Mesenchymal stem cell (in vitro differentiated cells and primary cell): ENCODE measurements around the gene C1QBP.

Experiments used
- DNase-seq: peaks from one replicate; pipeline ENCODE4 v3.0.0-alpha.2; 2013
- H2AFZ ChIP-seq: one replicate; pipeline ENCODE4 v1.6.1; 2013; ENCODE audit warnings: low read depth, mild to moderate bottlenecking, control low read depth, inconsistent platforms, low read length, moderate library complexity
- H2AK5ac ChIP-seq: 2 replicates; pipeline ENCODE4 v1.6.1; 2013; ENCODE audit warnings: low read length, moderate library complexity, mild to moderate bottlenecking, inconsistent platforms; ENCODE audit not compliant: severe bottlenecking
- H2BK120ac ChIP-seq: one replicate; pipeline ENCODE4 v1.6.1; 2013; ENCODE audit warnings: low read depth, mild to moderate bottlenecking, inconsistent platforms, low read length, moderate library complexity
- H2BK12ac ChIP-seq, 2 experiments: one replicate each; pipeline ENCODE4 v1.6.1; 2013; ENCODE audit warnings: inconsistent platforms in 2 of 2, low read length in 2 of 2, mild to moderate bottlenecking in 2 of 2, moderate library complexity in 2 of 2, control low read depth in 1 of 2
- H2BK15ac ChIP-seq: one replicate; pipeline ENCODE4 v1.6.1; 2013; ENCODE audit warnings: mild to moderate bottlenecking, low read depth, inconsistent platforms; ENCODE audit not compliant: poor library complexity, severe bottlenecking
- H2BK5ac ChIP-seq: 2 replicates; pipeline ENCODE4 v1.6.1; 2013; ENCODE audit warnings: low read depth, mild to moderate bottlenecking, low read length, control low read depth, inconsistent platforms; ENCODE audit not compliant: poor library complexity, severe bottlenecking
- H3K14ac ChIP-seq, 2 experiments: one replicate each; pipeline ENCODE4 v1.6.1; 2013; ENCODE audit warnings: inconsistent platforms in 2 of 2, low read length in 2 of 2, control low read depth in 1 of 2, mild to moderate bottlenecking in 1 of 2, moderate library complexity in 1 of 2
- H3K18ac ChIP-seq, 2 experiments: one replicate each; pipeline ENCODE4 v1.6.1; 2013; ENCODE audit warnings: inconsistent platforms in 2 of 2, low read length in 2 of 2, control low read depth in 1 of 2, low read depth in 1 of 2, mild to moderate bottlenecking in 1 of 2
- H3K23ac ChIP-seq, 2 experiments: one replicate each; pipeline ENCODE4 v1.6.1; 2013; ENCODE audit warnings: inconsistent platforms in 2 of 2, low read length in 2 of 2, mild to moderate bottlenecking in 2 of 2, moderate library complexity in 2 of 2, control low read depth in 1 of 2
- H3K27ac ChIP-seq: 2 replicates; pipeline ENCODE4 v1.5.1; 2013; ENCODE audit warnings: mild to moderate bottlenecking, moderate library complexity, low read length, control low read depth, inconsistent platforms; ENCODE audit not compliant: poor library complexity, severe bottlenecking
- H3K27me3 ChIP-seq, 2 experiments: 2 replicates each; pipeline versions ENCODE4 v1.6.1 to v1.7.0; 2013; ENCODE audit warnings: low read length in 2 of 2, mild to moderate bottlenecking in 2 of 2, moderate library complexity in 2 of 2, control low read depth in 1 of 2, inconsistent platforms in 1 of 2; ENCODE audit not compliant: control insufficient read depth in 1 of 2, insufficient read depth in 1 of 2
- H3K36me3 ChIP-seq, 2 experiments: 2 replicates each; pipeline versions ENCODE4 v1.6.1 to v1.7.0; 2013; ENCODE audit warnings: low read length in 2 of 2, control low read depth in 1 of 2, inconsistent platforms in 1 of 2, low read depth in 1 of 2, mild to moderate bottlenecking in 1 of 2; ENCODE audit not compliant: insufficient read depth in 2 of 2, control insufficient read depth in 1 of 2
- H3K4ac ChIP-seq, 2 experiments: one replicate each; pipeline ENCODE4 v1.6.1; 2013; ENCODE audit warnings: inconsistent platforms in 2 of 2, low read length in 2 of 2, mild to moderate bottlenecking in 2 of 2, moderate library complexity in 2 of 2, control low read depth in 1 of 2, low read depth in 1 of 2
- H3K4me1 ChIP-seq: 2 replicates; pipeline ENCODE4 v1.6.1; 2013; ENCODE audit warnings: low read depth, low read length, control low read depth; ENCODE audit not compliant: control insufficient read depth, insufficient read depth
- H3K4me2 ChIP-seq: 2 replicates; pipeline ENCODE4 v1.6.1; 2013; ENCODE audit warnings: low read length, mild to moderate bottlenecking, inconsistent platforms; ENCODE audit not compliant: poor library complexity, severe bottlenecking
- H3K4me3 ChIP-seq, 2 experiments: 2 replicates each; pipeline versions ENCODE4 v1.5.1 to v1.7.0; 2013; ENCODE audit warnings: low read length in 2 of 2, mild to moderate bottlenecking in 2 of 2, control low read depth in 1 of 2, low read depth in 1 of 2; ENCODE audit not compliant: insufficient read depth in 1 of 2
- H3K79me1 ChIP-seq: replicated peaks from 2 replicates; pipeline ENCODE4 v1.6.1; 2013; ENCODE audit warnings: mild to moderate bottlenecking, control low read depth, low read length, inconsistent platforms; ENCODE audit not compliant: poor library complexity, severe bottlenecking
- H3K9ac ChIP-seq: 2 replicates; pipeline ENCODE4 v1.7.0; 2013; ENCODE audit warnings: mild to moderate bottlenecking, low read length, moderate library complexity
- H3K9me3 ChIP-seq: 2 replicates; pipeline ENCODE4 v1.7.0; 2013; ENCODE audit warnings: mild to moderate bottlenecking, low read length; ENCODE audit not compliant: control insufficient read depth
- H4K8ac ChIP-seq: one replicate; pipeline ENCODE4 v1.6.1; 2013; ENCODE audit warnings: inconsistent platforms, mild to moderate bottlenecking, low read length, moderate library complexity
- H4K91ac ChIP-seq: one replicate; pipeline ENCODE4 v1.6.1; 2013; ENCODE audit warnings: mild to moderate bottlenecking, low read length, inconsistent platforms
- WGBS: methylation state at CpG from one replicate; pipeline ENCODE4 v1.1.7; 2013; ENCODE audit warnings: mixed read lengths; 5-methylcytosine and 5-hydroxymethylcytosine counted together

C1QBP gene

DNA sequence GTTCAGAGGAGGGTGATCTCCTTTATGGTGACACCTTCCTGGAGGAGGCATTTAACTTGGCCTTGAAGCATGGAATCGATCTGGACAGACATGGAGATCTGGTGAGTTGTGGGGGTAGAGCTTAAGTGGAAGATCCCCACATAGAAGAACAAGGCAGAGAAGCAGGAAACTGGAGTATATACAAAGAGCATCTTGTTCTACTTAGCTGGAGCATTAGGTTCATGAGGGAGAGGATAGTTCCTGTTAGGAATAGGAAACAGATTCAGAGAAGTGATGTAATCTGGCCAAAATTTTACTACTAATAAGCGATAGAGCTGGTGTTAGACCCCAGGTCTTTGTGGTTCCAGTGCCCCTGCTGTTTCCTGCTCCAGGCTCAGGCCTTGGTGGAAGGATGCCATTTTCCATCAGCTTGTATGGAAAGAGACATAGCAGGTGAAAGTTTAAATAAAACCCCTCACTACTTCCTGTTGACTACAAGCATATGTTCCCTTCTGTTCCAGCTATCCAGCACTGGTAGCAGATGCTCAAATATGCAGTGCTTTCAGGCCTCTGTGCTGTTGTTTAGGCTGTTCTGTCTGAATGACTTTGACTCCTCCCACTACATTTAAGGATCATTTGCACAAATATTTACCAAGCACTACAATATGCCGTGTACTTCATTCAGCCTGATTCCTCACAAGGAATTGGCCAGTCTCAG lies 9.6 kb downstream of the C1QBP start:
- no peak overlapping the region for H2BK15ac ChIP-seq
- H3K27ac ChIP-seq, result no peak overlapping the region
- peaks cover 62 to 91% of the 10 kb centered on the region in 2 experiments for H3K36me3 ChIP-seq
- no peaks in the 10 kb centered on the region for H3K4me1 ChIP-seq
- no peak overlapping the region for H2BK5ac ChIP-seq
- H2AK5ac ChIP-seq, result no peak overlapping the region
- no peak overlapping the region for H2AFZ ChIP-seq
- H2BK12ac ChIP-seq, result no peak overlapping the region
- H3K4me2 ChIP-seq, result no peak overlapping the region
- no peak overlapping the region for H4K91ac ChIP-seq
- H3K18ac ChIP-seq, result no peak overlapping the region
- peaks cover 18% of the 10 kb centered on the region for H3K79me1 ChIP-seq
- H3K4me3 ChIP-seq, result no peak overlapping the region
- no peak overlapping the region for H2BK120ac ChIP-seq
- no peaks in the 10 kb centered on the region for H3K27me3 ChIP-seq
- no peak overlapping the region for H3K9ac ChIP-seq
- H3K23ac ChIP-seq, result no peak overlapping the region
- DNase-seq, result peak; percentile 12
- H4K8ac ChIP-seq, result no peak overlapping the region
- 87% methylated on average over 3 of the region's 3 CpGs for WGBS
- H3K4ac ChIP-seq, result no peak overlapping the region
- H3K9me3 ChIP-seq, result no peaks in the 10 kb centered on the region
- H3K14ac ChIP-seq, result no peak overlapping the region

DNA sequence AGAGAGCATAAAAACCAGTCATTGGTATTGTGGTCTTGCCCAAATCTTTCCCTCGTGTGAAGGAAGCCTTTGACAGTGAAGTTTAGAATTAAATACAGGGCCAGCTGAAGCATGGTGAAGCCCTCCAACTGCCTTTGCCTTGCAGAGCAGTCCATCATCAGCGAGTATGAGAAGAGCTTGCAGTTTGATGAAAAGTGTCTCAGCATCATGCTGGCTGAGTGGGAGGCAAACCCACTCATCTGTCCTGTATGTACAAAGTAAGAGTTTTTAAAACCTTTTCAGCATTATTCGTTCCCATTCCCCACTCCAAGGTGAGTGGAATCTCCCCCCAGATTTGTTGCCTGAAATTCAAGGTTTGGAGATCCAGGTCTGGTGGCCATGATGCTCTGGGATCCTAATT lies 13.1 kb downstream of the C1QBP start:
- no peak overlapping the region for H2BK12ac ChIP-seq
- no peak overlapping the region for H2BK15ac ChIP-seq
- H2BK5ac ChIP-seq, result no peak overlapping the region
- no peak overlapping the region for H2BK120ac ChIP-seq
- no peaks in the 10 kb centered on the region for H3K9me3 ChIP-seq
- WGBS, result 99% methylated on average over 3 of the region's 3 CpGs
- peaks cover 3% of the 10 kb centered on the region for H3K4me1 ChIP-seq
- no peak overlapping the region for H2AK5ac ChIP-seq
- no peak for DNase-seq
- no peaks in the 10 kb centered on the region for H3K27me3 ChIP-seq
- no peak overlapping the region for H4K91ac ChIP-seq
- H4K8ac ChIP-seq, result no peak overlapping the region
- H3K79me1 ChIP-seq, result peaks cover 24% of the 10 kb centered on the region
- no peak overlapping the region for H3K9ac ChIP-seq
- no peak overlapping the region for H3K23ac ChIP-seq
- no peak overlapping the region for H3K14ac ChIP-seq
- no peak overlapping the region for H3K27ac ChIP-seq
- H3K18ac ChIP-seq, result no peak overlapping the region
- H3K4me2 ChIP-seq, result no peak overlapping the region
- H2AFZ ChIP-seq, result no peak overlapping the region
- no peak overlapping the region for H3K4me3 ChIP-seq
- H3K4ac ChIP-seq, result no peak overlapping the region
- peaks cover 54 to 81% of the 10 kb centered on the region in 2 experiments for H3K36me3 ChIP-seq

DNA sequence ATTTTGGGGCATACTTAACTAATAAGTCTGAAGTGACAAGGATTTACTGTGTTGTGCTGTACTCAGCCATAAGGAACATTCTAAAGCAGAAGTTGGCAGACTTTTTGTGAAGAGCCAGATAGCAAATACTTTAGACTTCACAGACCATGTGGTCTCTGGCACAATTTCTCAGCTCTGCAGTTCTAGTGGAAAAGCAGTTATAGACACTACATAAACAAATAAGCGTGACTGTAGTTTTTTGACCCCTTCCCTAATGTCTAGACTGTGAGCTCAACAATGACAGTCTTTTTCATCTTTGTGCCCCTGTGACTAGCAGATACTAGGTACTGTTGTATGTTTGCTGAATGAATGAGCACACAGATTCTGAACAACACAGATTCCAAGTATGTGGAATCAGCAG lies 14.0 kb downstream of the C1QBP start:
- H3K4me1 ChIP-seq, result peaks cover 3% of the 10 kb centered on the region
- no peak overlapping the region for H2BK15ac ChIP-seq
- no peak overlapping the region for H2AFZ ChIP-seq
- no peak overlapping the region for H2BK12ac ChIP-seq
- no peak overlapping the region for H3K9ac ChIP-seq
- H2AK5ac ChIP-seq, result no peak overlapping the region
- no peak overlapping the region for H2BK5ac ChIP-seq
- no peak overlapping the region for H2BK120ac ChIP-seq
- no peak overlapping the region for H3K23ac ChIP-seq
- no peak overlapping the region for H3K27ac ChIP-seq
- 100% methylated on average over 1 of the region's 1 CpG for WGBS
- no peak overlapping the region for H3K4ac ChIP-seq
- H3K79me1 ChIP-seq, result peaks cover 27% of the 10 kb centered on the region
- no peak overlapping the region for H3K4me3 ChIP-seq
- peaks cover 45 to 75% of the 10 kb centered on the region in 2 experiments for H3K36me3 ChIP-seq
- no peaks in the 10 kb centered on the region for H3K27me3 ChIP-seq
- H3K4me2 ChIP-seq, result no peak overlapping the region
- DNase-seq, result peak; percentile 21
- H4K91ac ChIP-seq, result no peak overlapping the region
- no peaks in the 10 kb centered on the region for H3K9me3 ChIP-seq
- H3K18ac ChIP-seq, result no peak overlapping the region
- H3K14ac ChIP-seq, result no peak overlapping the region
- H4K8ac ChIP-seq, result no peak overlapping the region

DNA sequence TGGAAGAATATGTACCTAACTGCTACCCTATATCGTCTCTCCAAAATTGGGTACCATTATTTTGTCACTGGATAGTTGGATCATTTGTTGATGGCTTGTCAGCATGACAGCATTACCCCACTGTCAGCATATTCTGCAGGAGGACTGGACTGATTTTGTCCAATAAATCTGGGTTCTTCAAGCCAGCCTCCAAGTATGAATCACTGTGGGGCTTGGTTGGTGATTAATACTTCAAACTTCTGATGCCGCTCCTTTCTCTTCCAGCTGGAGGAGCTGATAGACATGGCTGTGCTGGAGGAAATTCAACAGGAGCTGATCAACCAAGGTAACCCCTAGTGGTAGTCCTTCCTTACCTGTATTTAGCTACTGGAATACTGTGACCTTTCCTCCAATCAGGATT lies 16.4 kb downstream of the C1QBP start:
- WGBS, result 50% methylated on average over 2 of the region's 2 CpGs
- Histone ChIP-seq H3K4me1 (peaks cover 10% of the 10 kb centered on the region), H3K23ac (no peak overlapping the region), H2BK5ac (no peak overlapping the region), H3K36me3 (peaks cover 32 to 53% of the 10 kb centered on the region in 2 experiments), H2AK5ac (no peak overlapping the region), H2BK120ac (no peak overlapping the region), H3K4ac (no peak overlapping the region), H3K9ac (no peak overlapping the region), H3K14ac (no peak overlapping the region), H2BK15ac (no peak overlapping the region), H4K91ac (no peak overlapping the region), H3K9me3 (no peaks in the 10 kb centered on the region), H3K18ac (no peak overlapping the region), H3K4me2 (no peak overlapping the region), H3K27ac (no peak overlapping the region), H4K8ac (no peak overlapping the region), H3K4me3 (no peak overlapping the region), H2AFZ (no peak overlapping the region), H2BK12ac (no peak overlapping the region), H3K27me3 (no peaks in the 10 kb centered on the region), H3K79me1 (peaks cover 20% of the 10 kb centered on the region)
- peak; percentile 51 for DNase-seq
